IMR-90 (cell line): ENCODE measurements around the gene CLDN22. TPM values are rescaled to one million over a fixed set of nuclear protein-coding genes. Genes with fewer than 3 reads are reported as not detected.

Source experiments
- ATAC-seq: fragments of 200-7000 bp; cut with Tn5 transposase; 2 replicates; pipeline ENCODE4 v1.9.1; 2020; ENCODE audit warnings: low read depth, mild to moderate bottlenecking, moderate library complexity
- BruUV-seq: library from RNA; stranded (reverse); fragments of 400-500 nt; replicated peaks from 2 replicates; lab custom pipeline; 2021; lab: Mats Ljungman, UMichigan
- CTCF ChIA-PET: fragments of 300-600 bp; formaldehyde crosslinking; extraction: SDS; loops from one replicate; lab custom pipeline; 2021; ENCODE audit warnings: antibody characterized with exemption; lab: Yijun Ruan, JAX
- POLR2A ChIA-PET: fragments of 300-600 bp; sonication (Branson Sonifier 250); formaldehyde crosslinking; loops from one replicate; lab custom pipeline; 2022; ENCODE audit warnings: antibody characterized with exemption; ENCODE audit not compliant: unreplicated experiment; lab: Charles Lee
- DNase-seq: peaks from one replicate; pipeline ENCODE4 v3.0.0; 2013
- H2AFZ ChIP-seq: replicated peaks from 2 replicates; pipeline ENCODE3; 2013; ENCODE audit warnings: low read length, mild to moderate bottlenecking; ENCODE audit not compliant: poor library complexity
- H2AK5ac ChIP-seq: 2 replicates; pipeline ENCODE4 v1.6.1; 2013; ENCODE audit warnings: low read depth, low read length, inconsistent platforms
- H2AK9ac ChIP-seq: replicated peaks from 2 replicates; pipeline ENCODE3; 2013; ENCODE audit warnings: mild to moderate bottlenecking, low read depth, low read length, moderate library complexity; ENCODE audit not compliant: poor library complexity
- H2BK120ac ChIP-seq: 2 replicates; pipeline ENCODE4 v1.6.1; 2013; ENCODE audit warnings: low read depth, low read length, inconsistent platforms
- H2BK15ac ChIP-seq: 3 replicates; pipeline ENCODE4 v1.6.1; 2013; ENCODE audit warnings: low read depth, low read length, inconsistent platforms
- H2BK20ac ChIP-seq: 2 replicates; pipeline ENCODE4 v1.6.1; 2013; ENCODE audit warnings: low read depth, mild to moderate bottlenecking, inconsistent platforms, low read length, moderate library complexity
- H2BK5ac ChIP-seq: 2 replicates; pipeline ENCODE4 v1.6.1; 2013; ENCODE audit warnings: mild to moderate bottlenecking, low read depth, low read length, inconsistent platforms; ENCODE audit not compliant: poor library complexity, severe bottlenecking
- H3K14ac ChIP-seq: replicated peaks from 2 replicates; pipeline ENCODE4 v1.6.1; 2013; ENCODE audit warnings: low read depth, low read length, inconsistent platforms
- H3K18ac ChIP-seq: 2 replicates; pipeline ENCODE4 v1.6.1; 2013; ENCODE audit warnings: low read depth, low read length, control low read depth
- H3K23ac ChIP-seq: 2 replicates; pipeline ENCODE4 v1.6.1; 2013; ENCODE audit warnings: low read depth, low read length, inconsistent platforms
- H3K27ac ChIP-seq: 2 replicates; pipeline ENCODE4 v1.5.1; 2013; ENCODE audit warnings: mild to moderate bottlenecking, control low read depth, low read length; ENCODE audit not compliant: insufficient read depth
- H3K27me3 ChIP-seq: 2 replicates; pipeline ENCODE4 v1.6.1; 2013; ENCODE audit warnings: low read length; ENCODE audit not compliant: control insufficient read depth, insufficient read depth
- H3K36me3 ChIP-seq: 2 replicates; pipeline ENCODE4 v1.6.1; 2013; ENCODE audit warnings: low read length, mixed read lengths; ENCODE audit not compliant: control insufficient read depth, insufficient read depth
- H3K4ac ChIP-seq: 2 replicates; pipeline ENCODE4 v1.6.1; 2013; ENCODE audit warnings: low read depth, low read length, inconsistent platforms
- H3K4me1 ChIP-seq: 2 replicates; pipeline ENCODE4 v1.6.1; 2013; ENCODE audit warnings: low read length, mixed read lengths; ENCODE audit not compliant: control insufficient read depth, insufficient read depth
- H3K4me2 ChIP-seq: 2 replicates; pipeline ENCODE4 v1.6.1; 2013; ENCODE audit warnings: low read depth, mild to moderate bottlenecking, control low read depth, low read length, moderate library complexity
- H3K4me3 ChIP-seq: 2 replicates; pipeline ENCODE4 v1.5.1; 2013; ENCODE audit warnings: low read depth, mild to moderate bottlenecking, control low read depth, low read length, moderate library complexity; ENCODE audit not compliant: insufficient read depth
- H3K56ac ChIP-seq: 2 replicates; pipeline ENCODE4 v1.6.1; 2013; ENCODE audit warnings: low read length, inconsistent platforms; ENCODE audit not compliant: insufficient read depth; ENCODE audit errors: extremely low read depth
- H3K79me1 ChIP-seq, 2 experiments: 2 replicates each; pipeline ENCODE4 v1.6.1; 2013; ENCODE audit warnings: low read length in 2 of 2, inconsistent platforms in 1 of 2, low read depth in 1 of 2
- H3K9ac ChIP-seq: 2 replicates; pipeline ENCODE4 v1.6.1; 2013; ENCODE audit warnings: low read depth, low read length, control low read depth
- H3K9me1 ChIP-seq: 2 replicates; pipeline ENCODE4 v1.6.1; 2013; ENCODE audit warnings: low read length, inconsistent platforms; ENCODE audit not compliant: insufficient read depth
- H3K9me3 ChIP-seq: 2 replicates; pipeline ENCODE4 v1.6.1; 2013; ENCODE audit warnings: low read length; ENCODE audit not compliant: control insufficient read depth, insufficient read depth
- H4K20me1 ChIP-seq: 2 replicates; pipeline ENCODE4 v1.6.1; 2013; ENCODE audit warnings: low read length, inconsistent platforms; ENCODE audit not compliant: insufficient read depth
- H4K5ac ChIP-seq: 2 replicates; pipeline ENCODE4 v1.6.1; 2013; ENCODE audit warnings: mild to moderate bottlenecking, low read depth, low read length, control low read depth
- H4K8ac ChIP-seq, 2 experiments: 2 replicates each; pipeline ENCODE4 v1.6.1; 2013; ENCODE audit warnings: low read depth in 2 of 2, low read length in 2 of 2, control low read depth in 1 of 2, inconsistent platforms in 1 of 2
- H4K91ac ChIP-seq: 2 replicates; pipeline ENCODE4 v1.6.1; 2013; ENCODE audit warnings: low read depth, low read length, inconsistent platforms; ENCODE audit not compliant: insufficient read depth
- BHLHE40 ChIP-seq: fragments of 150-350 bp; IDR thresholded peaks from 2 replicates; pipeline ENCODE4 v1.6.1; 2016; ENCODE audit warnings: mild to moderate bottlenecking, low read depth, low read length
- CHD1 ChIP-seq: IDR thresholded peaks from 2 replicates; pipeline ENCODE4 v1.6.1; 2012; ENCODE audit warnings: low read depth, low read length, improper control_type of control experiment
- FOS ChIP-seq: fragments of 150-350 bp; IDR thresholded peaks from 2 replicates; pipeline ENCODE4 v1.6.1; 2016; ENCODE audit warnings: low read depth, low read length
- MAFK ChIP-seq: IDR thresholded peaks from 2 replicates; pipeline ENCODE4 v1.6.1; 2012; ENCODE audit warnings: low read depth, low read length, improper control_type of control experiment
- MAZ ChIP-seq: IDR thresholded peaks from 2 replicates; pipeline ENCODE4 v1.6.1; 2012; ENCODE audit warnings: low read depth, mild to moderate bottlenecking, low read length, improper control_type of control experiment, moderate library complexity, borderline replicate concordance
- MXI1 ChIP-seq: IDR thresholded peaks from 2 replicates; pipeline ENCODE4 v1.6.1; 2012; ENCODE audit warnings: low read depth, mild to moderate bottlenecking, low read length, moderate library complexity, borderline replicate concordance
- NFE2L2 ChIP-seq: fragments of 150-350 bp; IDR thresholded peaks from 2 replicates; pipeline ENCODE4 v1.6.1; 2016; ENCODE audit warnings: low read depth, mild to moderate bottlenecking, low read length
- POLR2A ChIP-seq: IDR thresholded peaks from 2 replicates; pipeline ENCODE4 v1.6.1; 2012; ENCODE audit warnings: mild to moderate bottlenecking, low read depth, low read length
- RAD21 ChIP-seq: IDR thresholded peaks from 2 replicates; pipeline ENCODE4 v1.6.1; 2012; ENCODE audit warnings: low read length, improper control_type of control experiment
- RCOR1 ChIP-seq: IDR thresholded peaks from 2 replicates; pipeline ENCODE4 v1.6.1; 2012; ENCODE audit warnings: mild to moderate bottlenecking, low read length, improper control_type of control experiment; ENCODE audit not compliant: insufficient replicate concordance
- RFX5 ChIP-seq: IDR thresholded peaks from 2 replicates; pipeline ENCODE4 v1.8.0; 2012; ENCODE audit warnings: low read depth, mild to moderate bottlenecking, low read length, moderate library complexity
- WGBS, 2 experiments: methylation state at CpG; one replicate each; pipeline versions ENCODE4 v1.1.5 to v1.1.7; 2013; ENCODE audit warnings: missing lambda C conversion rate in 2 of 2; ENCODE audit not compliant: insufficient read length in 1 of 2; ENCODE audit errors: extremely low coverage in 2 of 2; 5-methylcytosine and 5-hydroxymethylcytosine counted together
- dilution Hi-C: fragments of 300-500 bp; cut with HindIII; formaldehyde crosslinking; loops from one replicate; pipeline ENCODE4 v1.14.3; 2018; ENCODE audit warnings: low sequenced_read_pairs; ENCODE audit not compliant: unreplicated experiment
- in situ Hi-C: fragments of 300-500 bp; cut with MboI; formaldehyde crosslinking; loops from 3 replicates; pipeline ENCODE4 v1.14.3; 2019; ENCODE audit warnings: low sequenced_read_pairs, inconsistent platforms, mixed read lengths
- intact Hi-C: fragments of 100-400 bp; cut with micrococcal nuclease; formaldehyde crosslinking; loops from 2 replicates; pipeline ENCODE4 v1.10.0; 2022
- polyA plus RNA-seq, 3 experiments: library from polyadenylated mRNA; depleted of rRNA; stranded (reverse); fragments of >200 nt; gene quantifications; 2 replicates each; pipeline ENCODE4 v1.2.3, GENCODE V29; 2012; ENCODE audit warnings: low replicate concordance in 1 of 3
- total RNA-seq: library from RNA; depleted of rRNA; stranded (reverse); fragments of >200 nt; gene quantifications from 2 replicates; pipeline ENCODE4 v1.2.3, GENCODE V29; 2012
- TF ChIP-seq, protein P1 (sequence below): conservative IDR thresholded peaks from 2 replicates; pipeline ENCODE4 v1.5.1; 2012; ENCODE audit warnings: mild to moderate bottlenecking, low read depth, low read length, improper control_type of control experiment
- TF ChIP-seq, protein P2 (sequence below): fragments of 150-350 bp; IDR thresholded peaks from 2 replicates; pipeline ENCODE4 v1.6.1; 2017; ENCODE audit warnings: mild to moderate bottlenecking, antibody characterized with exemption, low read length, low read depth

Gene CLDN22
- total and polyA plus RNA-seq, 2 of the 4 experiments (the other 2 are of a cell fraction): not detected

DNA sequence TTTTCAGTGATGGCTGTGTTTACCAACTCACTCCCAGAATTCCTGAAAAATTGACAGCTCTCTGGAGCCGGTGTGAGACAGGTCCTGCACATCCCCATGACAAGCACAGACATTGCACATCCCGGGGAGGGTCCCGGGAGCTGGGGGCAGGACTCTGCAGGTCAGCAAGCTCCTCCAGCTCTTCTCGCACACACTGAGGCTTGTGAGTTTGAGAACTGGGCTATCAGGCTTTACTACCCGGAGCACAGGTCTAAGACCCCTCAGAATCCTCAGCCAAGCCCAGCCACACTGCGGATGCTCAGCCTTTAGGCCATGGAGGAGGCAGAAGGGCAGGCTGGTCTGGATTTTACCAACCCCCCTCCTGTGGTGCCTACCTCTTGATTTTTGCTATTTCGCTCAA is 7.8 kb upstream of the CLDN22 start:
- ChIA-PET POLR2A (interaction anchor here (0.6 kb wide), 1 partner anchor 85 kb away, joined by 5 read pairs; no protein-coding TSS in a partner anchor), CTCF (no interaction called here)
- Histone ChIP-seq H2BK5ac (no peak overlapping the region), H3K4me3 (no peak overlapping the region), H2BK15ac (no peak overlapping the region), H4K5ac (no peak overlapping the region), H2AK9ac (no peak overlapping the region), H3K4me1 (peaks cover 3% of the 10 kb centered on the region; the same call in 1 of the 2 replicates), H3K27me3 (no peaks in the 10 kb centered on the region), H3K14ac (no peak overlapping the region), H2AFZ (no peak overlapping the region), H3K79me1 (no peaks in the 10 kb centered on the region), H4K91ac (no peak overlapping the region), H3K23ac (no peak overlapping the region), H2AK5ac (no peak overlapping the region), H3K18ac (no peak overlapping the region), H3K4ac (no peak overlapping the region), H2BK120ac (no peak overlapping the region), H3K4me2 (no peak overlapping the region), H3K56ac (no peak overlapping the region), H4K8ac (no peak overlapping the region), H3K36me3 (no peaks in the 10 kb centered on the region), H3K9me1 (no peaks in the 10 kb centered on the region), H3K9me3 (peaks cover 7% of the 10 kb centered on the region), H3K27ac (no peak overlapping the region), H4K20me1 (no peaks in the 10 kb centered on the region), H2BK20ac (no peak overlapping the region), H3K9ac (no peak overlapping the region)
- DNase-seq (no peak), ATAC-seq (no peak)
- TF ChIP-seq RCOR1 (no peak), MXI1 (no peak), RFX5 (no peak), FOS (no peak), CHD1 (no peak), NFE2L2 (no peak), RAD21 (no peak), MAFK (no peak), BHLHE40 (no peak), POLR2A (no peak), MAZ (no peak)
- TF ChIP-seq, protein P1, sequence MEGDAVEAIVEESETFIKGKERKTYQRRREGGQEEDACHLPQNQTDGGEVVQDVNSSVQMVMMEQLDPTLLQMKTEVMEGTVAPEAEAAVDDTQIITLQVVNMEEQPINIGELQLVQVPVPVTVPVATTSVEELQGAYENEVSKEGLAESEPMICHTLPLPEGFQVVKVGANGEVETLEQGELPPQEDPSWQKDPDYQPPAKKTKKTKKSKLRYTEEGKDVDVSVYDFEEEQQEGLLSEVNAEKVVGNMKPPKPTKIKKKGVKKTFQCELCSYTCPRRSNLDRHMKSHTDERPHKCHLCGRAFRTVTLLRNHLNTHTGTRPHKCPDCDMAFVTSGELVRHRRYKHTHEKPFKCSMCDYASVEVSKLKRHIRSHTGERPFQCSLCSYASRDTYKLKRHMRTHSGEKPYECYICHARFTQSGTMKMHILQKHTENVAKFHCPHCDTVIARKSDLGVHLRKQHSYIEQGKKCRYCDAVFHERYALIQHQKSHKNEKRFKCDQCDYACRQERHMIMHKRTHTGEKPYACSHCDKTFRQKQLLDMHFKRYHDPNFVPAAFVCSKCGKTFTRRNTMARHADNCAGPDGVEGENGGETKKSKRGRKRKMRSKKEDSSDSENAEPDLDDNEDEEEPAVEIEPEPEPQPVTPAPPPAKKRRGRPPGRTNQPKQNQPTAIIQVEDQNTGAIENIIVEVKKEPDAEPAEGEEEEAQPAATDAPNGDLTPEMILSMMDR: no peak
- TF ChIP-seq, protein P2, sequence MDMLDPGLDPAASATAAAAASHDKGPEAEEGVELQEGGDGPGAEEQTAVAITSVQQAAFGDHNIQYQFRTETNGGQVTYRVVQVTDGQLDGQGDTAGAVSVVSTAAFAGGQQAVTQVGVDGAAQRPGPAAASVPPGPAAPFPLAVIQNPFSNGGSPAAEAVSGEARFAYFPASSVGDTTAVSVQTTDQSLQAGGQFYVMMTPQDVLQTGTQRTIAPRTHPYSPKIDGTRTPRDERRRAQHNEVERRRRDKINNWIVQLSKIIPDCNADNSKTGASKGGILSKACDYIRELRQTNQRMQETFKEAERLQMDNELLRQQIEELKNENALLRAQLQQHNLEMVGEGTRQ: no peak
- BruUV-seq: no TSS peak
- no CpG with 5 or more reads among the region's 7 CpGs for WGBS, 2 experiments
- in situ Hi-C loops: no loop called here
- intact Hi-C loops: no loop called here
- dilution Hi-C loops: no loop called here
